ENCODE measurements around the gene SFRP2.

The SFRP2 gene

DNA sequence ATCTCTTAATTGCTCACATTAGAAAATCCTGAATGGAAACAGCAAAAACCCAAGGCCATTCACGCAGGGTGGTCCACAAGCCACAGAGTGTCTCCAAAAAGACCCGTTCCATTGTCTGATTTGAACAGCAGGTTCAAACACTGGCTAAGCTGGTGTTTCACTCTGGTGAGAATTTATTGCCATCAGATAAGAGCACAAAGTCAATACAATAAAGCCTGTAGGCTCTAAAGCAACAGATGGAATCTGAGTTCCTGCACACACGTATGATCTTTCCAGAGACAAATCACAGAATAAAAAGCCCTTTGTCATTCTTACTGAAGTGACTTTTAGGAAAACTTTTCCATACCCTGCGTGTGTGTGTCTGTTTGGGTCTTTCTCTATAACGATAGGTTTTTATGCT is 5.1 kb upstream of the SFRP2 start:
- no peak for DNase-seq (ENCODE audit: low spot score)

DNA sequence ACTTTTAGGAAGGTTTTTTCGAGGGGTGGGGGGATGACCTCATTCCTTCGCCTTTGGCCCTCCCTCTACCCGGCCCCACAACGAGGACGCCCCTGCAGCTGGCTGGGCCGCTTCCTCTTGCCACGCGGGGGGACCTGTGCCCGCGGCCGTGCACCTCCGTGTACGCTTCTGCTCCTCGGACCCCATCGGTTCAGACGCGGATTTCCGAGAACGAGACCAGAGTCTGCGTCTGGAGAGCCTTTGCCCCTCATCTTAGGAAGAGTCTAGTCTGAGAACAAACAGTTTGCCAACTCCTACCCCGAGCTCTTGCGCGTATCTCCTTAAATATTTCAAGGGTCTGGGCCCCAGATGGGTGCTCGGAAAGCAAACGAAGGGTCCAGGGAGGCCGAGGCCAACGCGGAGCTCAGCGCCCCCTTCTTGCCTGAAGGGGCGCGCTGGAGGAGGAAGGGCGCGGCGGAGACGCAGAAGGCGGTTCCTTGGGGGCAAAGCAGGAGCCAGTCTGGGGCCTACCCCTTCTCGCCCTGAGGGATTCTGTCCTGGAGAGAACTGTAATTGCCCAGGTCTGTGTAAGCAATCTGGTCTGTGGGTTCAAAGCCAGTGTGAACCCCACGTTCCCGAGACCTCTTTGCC is 3.9 kb upstream of the SFRP2 start:
- no peak for DNase-seq (ENCODE audit: low spot score)

DNA sequence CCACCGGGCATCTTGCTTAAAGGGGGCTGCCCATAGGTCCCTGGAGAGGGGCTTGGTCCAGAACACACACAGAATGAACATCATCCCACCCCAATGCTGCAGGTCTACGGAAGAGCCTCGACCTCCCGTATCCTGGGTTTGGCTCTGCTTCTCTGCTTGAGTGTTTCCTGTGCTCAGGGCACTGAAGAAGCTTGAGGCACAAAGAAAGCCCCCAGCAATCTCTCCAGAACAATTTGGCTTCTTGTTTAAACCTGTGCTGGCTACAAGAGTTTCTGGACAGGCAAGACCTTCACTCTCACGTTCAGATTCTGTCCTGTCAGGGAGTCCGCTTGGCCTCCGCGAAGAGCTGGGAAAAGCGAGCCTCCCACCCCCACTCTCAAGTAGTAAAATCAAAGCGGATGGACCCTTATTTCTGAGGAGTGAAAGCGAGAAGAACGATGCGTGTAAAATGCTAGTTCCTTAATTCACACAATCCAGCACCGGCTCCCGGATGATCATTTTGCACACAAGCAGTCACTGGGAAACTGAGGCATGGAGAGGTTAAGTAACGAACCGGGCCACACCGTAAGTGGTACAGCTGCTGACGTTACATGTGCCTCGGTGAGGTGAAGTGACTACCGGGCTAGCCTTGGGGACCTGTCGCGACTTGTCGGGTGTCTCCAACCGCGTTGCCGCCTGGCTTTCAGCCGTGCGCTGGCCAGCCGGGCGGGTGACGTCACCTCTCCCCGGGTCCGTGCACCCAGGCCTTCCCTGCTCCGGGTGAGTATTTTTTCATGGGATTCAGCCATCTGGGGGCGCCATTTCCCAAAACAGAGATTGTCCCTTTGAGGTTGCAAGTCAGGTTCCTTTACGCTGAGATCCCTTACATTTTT is 3.1 kb upstream of the SFRP2 start:
- no peak for DNase-seq (ENCODE audit: low spot score)

DNA sequence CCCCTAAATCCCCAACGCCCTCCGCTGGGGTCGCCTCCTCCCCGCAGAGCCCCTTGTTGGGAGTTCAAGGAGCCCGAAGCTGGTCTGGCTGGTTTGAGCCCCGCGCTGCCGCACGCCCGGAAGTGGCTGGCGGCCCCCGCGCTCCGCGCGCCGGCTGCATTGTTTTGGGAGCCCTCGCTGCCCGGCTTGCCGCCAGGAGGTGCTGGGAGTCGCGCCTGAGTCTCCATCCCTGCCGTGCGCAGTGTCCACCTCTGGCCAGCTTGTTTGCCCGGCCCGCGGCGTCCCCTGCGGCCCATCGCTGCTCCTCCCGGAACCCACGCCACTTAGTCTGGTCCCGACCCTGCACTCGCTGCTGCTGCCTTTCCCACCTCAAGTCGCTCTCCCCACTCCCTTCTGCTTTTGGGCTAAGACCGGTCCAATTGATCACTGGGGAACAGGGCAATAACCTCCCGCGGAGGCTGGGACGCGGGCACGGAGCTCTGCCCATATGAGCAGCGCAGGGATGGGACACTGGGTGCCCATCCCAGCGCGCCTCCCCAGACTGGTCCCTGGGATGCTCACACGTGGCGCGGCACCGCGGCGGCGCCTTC is 2.2 kb upstream of the SFRP2 start:
- no peak for DNase-seq (ENCODE audit: low spot score)

DNA sequence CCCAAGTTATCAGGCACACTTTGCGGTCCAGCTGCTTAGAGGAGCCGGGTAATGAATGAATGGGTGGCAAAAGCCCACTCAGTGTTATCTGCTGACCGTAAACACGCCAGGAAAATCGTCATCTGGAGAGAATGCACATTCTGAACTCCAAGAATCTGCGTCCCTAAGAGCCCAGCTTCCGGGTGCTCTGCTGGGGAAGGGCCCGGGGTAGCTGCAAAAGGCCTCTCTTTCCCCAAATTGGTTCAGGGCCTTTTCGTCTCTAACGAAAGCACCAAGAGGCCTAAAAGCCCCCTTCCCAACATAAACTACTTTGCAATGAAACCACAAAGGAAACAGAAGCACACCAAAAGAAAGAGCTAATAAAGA is 1.6 kb upstream of the SFRP2 start:
- DNase-seq (ENCODE audit: low spot score) = no peak

DNA sequence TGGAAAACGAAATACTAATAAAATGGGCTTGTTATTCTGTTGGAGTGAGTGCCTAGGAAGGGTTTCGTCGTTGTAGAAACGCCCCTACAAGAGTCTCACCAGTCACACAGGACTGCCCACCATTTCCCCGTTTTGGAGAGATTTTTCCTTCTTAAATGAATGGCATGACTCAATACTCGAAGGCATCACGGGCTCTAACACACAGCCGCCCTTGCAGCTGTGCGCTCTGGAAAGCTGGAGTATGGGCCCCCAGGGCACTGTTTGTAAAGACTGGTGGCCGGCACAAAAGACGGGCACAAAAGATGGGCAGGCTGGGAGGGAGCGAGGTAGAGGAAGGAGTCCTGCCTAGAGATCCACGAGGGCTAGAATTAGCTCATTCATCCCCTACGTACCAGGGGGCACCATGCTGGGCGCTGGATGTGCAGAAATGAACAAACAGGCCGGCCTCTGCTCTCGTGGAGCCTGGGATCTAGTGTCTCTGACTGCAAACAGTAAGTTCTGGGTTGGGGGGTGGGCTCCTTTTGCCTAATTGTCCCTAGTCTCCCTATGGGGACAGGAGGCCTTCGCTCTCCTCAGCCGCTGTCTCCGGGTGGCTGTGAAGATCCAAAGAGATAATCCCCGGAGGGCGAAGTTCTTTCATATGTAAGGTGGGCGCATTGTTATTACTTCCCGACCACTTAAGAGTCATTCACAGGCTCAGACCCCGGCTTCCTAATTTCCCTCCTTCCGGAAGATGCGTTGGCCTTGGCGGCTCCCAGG is 1.0 kb upstream of the SFRP2 start:
- DNase-seq (ENCODE audit: low spot score) = no peak

DNA sequence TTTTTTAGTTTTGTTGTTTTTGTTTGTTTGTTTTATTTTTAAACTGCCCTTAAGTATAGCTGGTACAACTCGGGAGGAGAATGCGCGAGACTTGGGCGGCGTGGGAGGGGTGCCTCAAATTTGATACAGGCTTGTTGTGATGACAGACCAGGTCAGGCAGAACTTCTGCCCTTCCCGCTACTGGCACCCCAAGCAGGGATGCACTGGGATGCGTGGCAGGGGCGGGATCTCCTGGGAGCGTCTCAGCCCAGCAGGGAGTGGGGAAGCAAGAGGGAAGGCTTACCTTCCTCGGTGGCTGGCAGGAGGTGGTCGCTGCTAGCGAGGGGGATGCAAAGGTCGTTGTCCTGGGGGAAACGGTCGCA is 851 bp downstream of the SFRP2 start:
- no peak for DNase-seq (ENCODE audit: low spot score)

DNA sequence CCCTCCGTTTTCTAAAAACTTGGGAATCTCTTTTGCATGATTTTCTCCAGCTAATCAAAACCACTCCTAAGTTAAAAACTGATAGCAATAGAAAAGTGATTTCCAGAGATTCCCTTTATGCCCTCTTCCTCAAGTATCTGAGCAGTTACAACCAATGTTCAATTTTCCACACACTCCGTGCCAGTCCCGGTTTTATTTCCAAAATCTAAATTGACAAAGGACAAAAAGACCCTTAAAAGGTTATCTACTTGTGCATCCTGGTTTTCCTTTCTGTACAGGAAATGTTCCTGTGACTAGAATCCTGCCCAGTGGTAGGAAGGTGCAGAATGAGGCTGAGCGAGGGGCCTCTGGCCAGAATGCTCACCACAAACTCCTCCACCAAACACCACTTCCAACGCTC is 1.3 kb downstream of the SFRP2 start:
- DNase-seq (ENCODE audit: low spot score) = no peak

DNA sequence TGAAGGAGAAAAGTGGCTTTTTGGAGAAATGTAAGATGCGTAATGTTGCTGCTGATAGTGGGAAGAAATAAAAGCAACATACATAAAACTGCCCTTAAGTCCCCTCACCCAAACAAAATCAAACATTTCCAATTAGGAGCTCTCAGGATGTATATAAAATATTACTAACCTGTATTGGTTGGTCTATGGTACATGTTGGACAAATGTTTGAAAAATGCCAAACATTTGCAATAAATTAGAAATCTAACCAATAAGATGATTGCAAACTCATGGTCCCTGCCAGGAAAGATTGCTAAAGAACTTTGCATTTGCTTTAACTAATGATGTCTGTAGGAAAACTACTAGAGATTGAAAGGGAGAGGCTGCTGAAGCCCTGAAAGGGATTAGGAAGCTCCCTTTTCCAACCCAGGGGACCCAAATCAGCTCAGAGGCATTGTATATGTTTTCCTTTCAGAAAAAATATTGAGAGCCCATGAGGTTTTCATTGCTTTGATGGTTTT is 1.8 kb downstream of the SFRP2 start:
- DNase-seq (ENCODE audit: low spot score) = no peak

DNA sequence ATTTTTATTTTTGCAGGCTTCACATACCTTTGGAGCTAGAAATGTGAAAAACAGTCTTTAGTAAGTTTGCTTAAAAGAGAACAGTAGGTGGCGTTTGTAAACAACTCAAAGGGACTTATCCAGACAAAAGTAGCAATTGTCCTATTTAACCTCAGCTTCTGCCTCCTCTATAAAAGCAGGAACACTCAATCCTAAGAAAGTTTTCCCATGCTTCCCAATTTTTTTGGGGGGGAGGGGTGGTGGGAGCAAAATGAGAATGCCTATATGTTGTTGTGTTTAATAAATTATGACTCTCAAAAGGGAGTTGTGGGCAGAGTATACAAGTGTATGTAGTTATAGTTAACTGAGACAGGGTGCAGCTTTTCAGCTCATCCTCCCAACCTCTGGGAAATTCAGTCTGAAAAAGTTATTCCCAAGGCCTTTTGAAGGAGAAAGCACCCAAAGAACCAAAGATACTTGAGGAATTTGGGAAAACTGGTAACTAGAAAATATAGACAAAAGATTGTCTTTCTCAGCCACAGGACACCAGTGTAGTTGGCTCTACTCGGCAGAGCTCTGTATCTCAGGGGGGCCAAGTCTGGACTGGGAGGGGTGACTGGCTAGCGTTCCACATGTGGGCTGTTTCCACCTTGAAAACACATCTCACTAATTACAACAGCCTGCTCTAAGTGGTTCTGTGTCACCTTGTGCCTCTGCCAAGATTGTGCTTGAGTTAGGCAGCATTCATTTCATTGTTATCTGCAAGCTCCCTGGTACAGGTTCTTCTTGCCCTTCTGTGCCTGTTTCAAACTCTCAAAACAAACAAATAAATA is 2.8 kb downstream of the SFRP2 start:
- DNase-seq (ENCODE audit: low spot score) = peak; percentile 9

DNA sequence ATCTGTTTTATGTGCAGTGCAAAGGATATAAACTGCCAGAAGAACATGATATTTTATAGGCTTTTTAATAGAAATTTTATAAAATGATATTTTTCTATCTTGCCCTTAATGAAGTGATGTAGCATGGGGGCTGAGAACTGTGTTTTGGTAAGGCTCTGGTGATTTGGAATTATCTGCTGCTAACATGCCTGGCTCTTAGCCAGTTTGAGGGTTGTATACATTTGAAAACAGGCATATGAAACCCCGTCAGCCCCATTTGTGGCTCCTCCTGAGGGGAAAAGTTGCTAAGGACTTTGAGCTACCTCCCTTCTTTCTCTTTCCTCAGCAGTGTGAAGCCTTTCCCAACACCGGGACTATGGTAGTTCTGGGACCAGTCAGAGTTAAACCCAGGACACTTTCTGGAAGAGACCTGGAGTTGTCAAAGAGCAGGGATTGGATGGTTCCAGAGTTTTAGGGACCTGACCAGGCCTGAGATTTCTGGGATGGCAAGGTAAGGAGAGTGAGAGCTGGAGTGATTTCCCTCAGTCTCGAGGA is 4.7 kb downstream of the SFRP2 start:
- DNase-seq (ENCODE audit: low spot score) = no peak

DNA sequence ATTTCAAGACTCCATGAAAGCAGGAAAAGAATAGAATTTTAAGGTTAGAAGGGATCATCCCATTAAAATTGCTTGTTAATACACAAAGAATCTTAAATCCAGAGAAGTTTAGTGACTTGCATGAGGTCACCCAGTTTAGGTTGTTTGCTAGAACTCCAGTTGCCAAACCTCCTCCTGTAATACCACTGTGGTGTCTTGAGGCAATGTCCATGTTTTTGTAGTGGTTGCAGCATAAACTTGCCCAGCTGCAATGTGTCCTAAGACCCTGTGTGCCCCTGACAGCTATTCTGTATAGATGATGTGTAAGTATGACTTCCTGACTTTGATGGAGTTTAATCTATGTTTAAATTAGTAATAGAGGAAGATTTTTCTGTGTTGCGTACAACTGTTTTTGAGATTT is 6.3 kb downstream of the SFRP2 start:
- no peak for DNase-seq (ENCODE audit: low spot score)

DNA sequence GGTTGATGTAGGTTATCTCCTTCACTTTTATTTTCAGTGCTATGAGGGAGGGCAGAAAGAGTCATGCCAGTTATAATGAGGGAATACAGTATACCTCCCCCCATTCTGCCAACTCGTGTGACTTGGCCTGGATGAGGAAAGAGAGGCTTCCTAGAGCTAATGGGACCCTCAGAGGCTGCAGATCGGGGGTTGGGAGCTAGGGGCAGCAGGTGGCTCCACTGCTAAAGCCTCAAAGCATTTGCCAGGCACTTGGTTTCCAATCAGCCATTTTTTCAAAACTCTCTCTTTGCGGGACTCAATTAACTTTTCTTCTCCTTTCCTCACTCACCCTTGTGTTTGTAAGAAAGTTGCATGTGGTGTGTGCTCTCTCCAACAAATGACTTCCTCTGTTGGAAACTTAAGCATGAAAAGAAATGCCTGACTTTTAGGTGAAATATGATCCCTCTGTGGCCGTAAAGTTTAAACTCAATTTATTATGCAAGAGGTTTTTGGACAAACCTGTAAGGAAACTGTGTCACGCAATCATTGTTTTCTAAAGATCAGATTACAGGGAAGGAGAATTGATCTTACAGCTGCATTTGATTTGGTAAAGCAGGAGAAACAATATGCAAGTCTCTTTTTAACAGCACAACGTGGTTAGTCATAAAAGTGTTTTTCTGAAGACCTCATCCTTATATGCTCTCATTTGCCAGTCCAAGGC is 7.0 kb downstream of the SFRP2 start:
- DNase-seq (ENCODE audit: low spot score) = no peak

DNA sequence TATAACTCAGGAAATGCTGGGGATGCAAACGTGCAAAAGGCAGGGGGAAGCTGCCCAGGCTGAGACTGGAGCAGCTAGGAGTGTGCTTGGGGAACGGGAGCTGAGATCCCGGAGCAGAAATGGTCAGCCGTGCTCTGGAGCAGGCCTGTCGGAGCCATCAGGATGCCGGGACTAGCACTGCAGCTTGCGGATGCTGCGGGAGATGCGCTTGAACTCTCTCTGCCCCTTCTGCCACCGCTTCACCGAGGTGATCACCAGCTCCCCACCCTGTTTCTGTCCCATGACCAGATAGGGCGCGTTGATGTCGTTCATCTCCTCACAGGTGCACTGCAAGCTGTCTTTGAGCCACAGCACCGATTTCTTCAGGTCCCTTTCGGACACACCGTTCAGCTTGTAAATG is 7.6 kb downstream of the SFRP2 start:
- no peak for DNase-seq (ENCODE audit: low spot score)

DNA sequence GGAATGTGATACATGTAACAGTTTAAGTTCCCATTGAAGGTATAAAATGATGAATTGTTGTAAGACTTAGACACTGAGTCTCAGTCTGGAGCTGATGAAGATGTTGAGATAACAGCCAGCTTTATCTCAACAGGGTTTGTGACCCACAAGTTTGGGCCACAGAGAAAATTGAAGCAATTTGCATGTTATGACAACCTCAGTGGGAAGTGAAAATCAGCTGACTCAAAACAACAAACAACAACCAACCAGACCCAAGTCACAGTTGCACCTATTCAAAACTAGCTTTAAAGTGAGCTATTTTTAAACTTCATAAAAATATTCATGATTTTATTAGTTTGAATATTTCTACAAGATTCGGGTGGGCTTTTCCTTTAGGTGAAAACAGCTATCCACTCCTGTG is 8.0 kb downstream of the SFRP2 start:
- DNase-seq (ENCODE audit: low spot score) = no peak

DNA sequence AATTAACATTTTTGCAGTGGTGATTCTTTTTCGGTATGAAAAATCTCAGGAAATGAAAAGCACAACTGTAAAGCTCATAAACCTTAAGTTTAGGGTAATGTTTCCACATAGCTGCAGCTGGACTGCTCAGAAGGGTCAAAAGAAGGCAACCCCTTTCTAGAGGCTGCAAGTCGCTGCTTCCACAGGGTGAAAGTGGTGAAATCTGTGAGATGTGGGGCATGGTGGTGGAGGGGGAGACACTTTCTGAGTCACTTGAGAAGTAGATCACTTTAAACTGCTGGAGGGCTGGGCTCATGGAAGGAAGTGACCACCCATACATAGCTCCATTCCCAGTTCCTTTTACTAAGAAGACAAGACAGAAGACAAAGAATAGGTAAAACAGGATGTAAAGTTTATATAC is 8.7 kb downstream of the SFRP2 start:
- no peak for DNase-seq (ENCODE audit: low spot score)

DNA sequence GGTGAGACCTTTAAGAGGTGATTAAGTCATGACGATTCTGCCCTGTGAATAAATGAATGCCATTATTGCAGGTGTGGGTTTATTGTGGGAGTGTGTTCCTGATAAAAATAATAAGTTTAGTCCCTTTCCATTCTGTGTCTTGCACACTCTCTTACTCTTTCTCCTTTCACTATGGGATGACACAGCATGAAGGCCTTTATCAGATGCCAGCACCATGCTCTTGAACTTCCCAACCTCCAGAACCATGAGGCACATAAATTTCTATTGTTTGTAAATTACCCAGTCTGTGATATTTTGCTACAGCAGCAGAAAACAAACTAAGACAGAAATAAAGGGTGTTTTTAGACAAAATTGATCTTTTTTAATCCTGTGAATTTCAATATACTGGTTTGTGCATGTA is 10.5 kb downstream of the SFRP2 start:
- DNase-seq (ENCODE audit: low spot score) = no peak

DNA sequence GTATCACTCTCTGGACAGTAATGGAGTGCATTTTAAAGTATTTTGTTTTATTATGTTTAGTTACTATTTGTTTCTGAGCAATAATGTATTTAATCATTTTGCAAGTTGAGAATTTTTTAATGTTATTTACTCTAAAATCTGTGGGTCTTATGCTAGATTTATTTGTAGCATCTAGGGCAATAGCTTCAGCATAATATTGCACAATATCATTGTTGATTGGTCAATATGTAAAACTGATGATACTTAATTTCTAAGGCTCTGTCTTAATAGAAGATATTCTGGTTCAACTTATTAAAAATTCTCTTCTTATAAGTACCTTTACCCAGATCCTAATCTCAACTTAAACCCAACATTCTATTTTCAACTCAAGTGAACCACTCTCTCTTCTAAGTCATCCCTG is 11.5 kb downstream of the SFRP2 start:
- DNase-seq (ENCODE audit: low spot score) = no peak

DNA sequence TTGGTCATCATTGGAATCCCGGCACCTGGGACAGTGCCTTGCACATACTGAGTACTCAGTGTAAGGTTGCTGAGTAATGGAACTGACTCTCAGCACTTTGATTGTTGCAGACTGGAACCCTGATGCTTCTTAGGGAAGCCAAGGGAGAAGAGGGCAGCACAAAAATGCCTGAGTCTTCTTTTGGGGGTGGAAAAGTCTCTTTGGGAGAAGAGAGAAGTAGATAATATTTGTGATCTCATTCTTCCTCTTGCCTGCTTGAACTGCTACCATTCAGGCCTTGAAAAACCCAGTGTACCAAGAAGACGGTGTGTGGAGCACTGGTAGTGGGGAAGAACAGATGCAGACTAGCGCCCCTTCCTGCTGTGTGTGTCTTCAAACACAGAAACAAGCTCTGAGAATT is 12.3 kb downstream of the SFRP2 start:
- no peak for DNase-seq (ENCODE audit: low spot score)

DNA sequence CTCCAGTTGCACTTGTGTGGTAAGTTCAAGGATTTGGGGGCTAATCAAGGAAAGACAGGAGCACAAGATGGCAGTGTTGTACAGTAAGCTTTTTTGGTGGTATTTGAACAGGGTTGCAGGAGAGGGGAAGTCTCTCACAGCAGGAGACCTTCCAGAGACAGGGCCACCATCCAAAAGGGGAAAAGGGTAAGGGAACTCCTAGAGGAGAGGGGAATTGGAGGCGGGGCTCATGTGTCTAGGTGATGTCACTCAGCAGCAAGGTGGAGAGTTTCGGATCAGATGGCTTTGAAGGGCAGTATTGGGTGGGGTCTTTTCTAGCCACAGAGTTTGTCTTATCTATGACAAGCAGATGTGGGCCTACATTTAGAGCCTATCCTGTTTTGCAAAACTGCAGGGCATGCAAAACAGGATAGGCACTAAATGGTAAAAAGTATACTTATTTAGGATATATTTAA is 15.6 kb downstream of the SFRP2 start:
- no peak for DNase-seq (ENCODE audit: low spot score)

DNA sequence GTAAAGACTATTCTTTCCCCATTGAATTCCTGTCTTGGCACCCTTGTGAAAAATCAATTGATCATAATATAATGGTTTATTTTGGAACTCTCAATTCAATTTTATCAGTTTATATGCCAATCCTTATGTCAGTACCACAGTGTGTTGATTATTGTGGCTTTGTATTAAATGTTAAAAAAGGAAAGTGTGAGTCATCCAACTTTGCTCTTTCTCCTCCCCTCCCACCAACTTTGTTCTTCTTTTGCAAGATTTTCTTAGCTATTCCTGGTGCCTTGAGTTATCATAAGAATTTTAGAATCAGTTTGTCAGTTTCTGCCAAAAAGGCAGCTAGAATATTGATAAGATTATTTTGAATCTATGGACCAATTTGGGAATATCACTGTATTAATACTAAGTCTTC is 17.8 kb downstream of the SFRP2 start:
- DNase-seq (ENCODE audit: low spot score) = no peak
